ENCODE results near the gene PRRC2C.

- TF ChIP-seq CTCF (IDR thresholded peaks at IDR 0.05) (no peak), POLR2A (IDR thresholded peaks at IDR 0.05) (no peak)
Observed at GRCh38 chr1:171455967-171456366, 29.4 kb upstream of the PRRC2C start.

All from adrenal gland (tissue), 5 donors.